HG02678 (cell line): Measurements from ENCODE around the gene RNF5.
"Not testable (repeated sequence)": the region's sequence is repeated elsewhere in the genome, so short reads cannot be mapped to it uniquely, and the experiment has no call there.

Source experiments
- ATAC-seq: cut with Tn5 transposase; IDR thresholded peaks from one replicate; pipeline ENCODE4 v1.9.1; 2021; ENCODE audit warnings: mild to moderate bottlenecking, moderate library complexity; ENCODE audit not compliant: unreplicated experiment

The RNF5 gene

DNA sequence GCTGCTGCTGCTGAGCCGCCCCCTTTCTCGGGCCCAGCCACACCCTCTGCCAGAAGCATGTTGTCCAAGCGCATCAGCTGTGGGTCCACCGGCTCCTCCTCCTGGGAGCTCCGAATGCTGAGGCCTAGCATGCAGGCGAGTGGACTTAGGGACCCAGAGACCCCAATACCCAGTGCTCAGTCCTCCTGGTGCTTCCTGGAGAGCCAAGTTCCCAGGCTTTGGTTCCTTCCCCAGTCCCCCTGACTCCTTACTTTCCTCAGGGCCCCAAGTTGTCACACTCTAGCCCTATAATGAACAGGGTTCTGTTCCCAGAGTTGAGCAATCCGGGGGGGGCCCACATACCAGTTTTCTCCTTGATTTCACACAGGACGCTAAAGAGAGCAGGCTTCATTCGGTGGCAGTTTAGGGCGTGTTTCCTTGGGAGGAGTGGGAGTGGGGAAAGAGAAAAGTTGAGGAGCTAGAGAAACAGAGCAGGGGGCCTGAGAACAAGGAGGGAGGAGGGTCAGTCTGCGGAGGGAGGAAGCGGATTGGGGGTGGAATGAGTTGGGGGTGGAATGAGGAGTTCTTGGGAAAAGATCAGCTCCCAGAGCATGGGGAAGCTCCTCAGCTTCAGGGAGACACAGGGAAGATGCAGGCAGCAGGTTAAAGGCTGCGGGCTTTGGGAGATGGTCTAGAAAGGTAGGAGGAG lies 10.3 kb downstream of the RNF5 start:
- ATAC-seq: no peak

GRCh38 chr6:32189069-32189741 lies 11.0 kb downstream of the RNF5 start:
- ATAC-seq: no peak

- no peak for ATAC-seq
Observed at GRCh38 chr6:32189742-32190053, 11.5 kb downstream of the RNF5 start.

DNA sequence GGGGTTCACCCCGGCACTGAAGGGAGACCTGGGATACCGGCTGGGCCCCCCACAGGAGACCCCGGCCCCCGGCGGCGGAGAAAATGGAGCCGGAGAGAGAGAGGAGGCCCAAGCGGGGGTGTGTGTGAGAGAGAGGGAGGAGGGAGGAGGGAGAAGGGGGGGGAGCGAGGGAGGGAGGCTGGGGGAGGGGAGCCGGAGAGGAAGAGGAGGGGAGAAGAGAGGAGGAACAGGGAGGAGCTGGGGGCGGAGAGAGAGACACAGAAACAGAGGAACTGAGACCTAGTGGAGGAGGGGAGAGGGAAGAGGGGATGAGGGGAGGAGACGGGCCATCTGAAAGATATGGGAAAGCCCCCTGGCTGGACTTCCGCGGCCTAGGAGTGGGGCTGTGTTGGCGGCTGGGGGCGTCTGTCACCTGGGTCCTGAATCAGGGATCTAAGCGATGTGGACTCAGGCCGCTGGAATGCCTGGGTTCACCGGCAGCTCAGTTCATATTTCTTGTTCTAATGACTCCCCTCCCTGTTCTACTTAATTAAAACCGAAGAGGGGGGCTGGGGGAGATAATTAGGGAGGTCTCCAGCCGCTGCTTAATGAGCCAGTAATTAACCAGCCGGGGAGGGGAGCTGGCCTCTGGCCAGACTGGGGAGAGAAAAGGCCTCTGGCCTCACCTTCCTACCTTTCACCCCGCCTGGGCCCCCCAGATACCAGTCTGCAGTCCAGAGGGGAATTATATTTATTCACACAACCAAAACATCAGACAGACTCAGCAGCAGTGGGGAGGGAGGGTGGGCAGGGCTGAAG lies 12.0 kb downstream of the RNF5 start, which contains the start of gene PBX2:
Gene PBX2 (minus strand): TSS at position 149 of the 798 bp plus-strand sequence. CDS start 287 bp downstream, outside the sequence.
- ATAC-seq: peak; percentile 73

DNA sequence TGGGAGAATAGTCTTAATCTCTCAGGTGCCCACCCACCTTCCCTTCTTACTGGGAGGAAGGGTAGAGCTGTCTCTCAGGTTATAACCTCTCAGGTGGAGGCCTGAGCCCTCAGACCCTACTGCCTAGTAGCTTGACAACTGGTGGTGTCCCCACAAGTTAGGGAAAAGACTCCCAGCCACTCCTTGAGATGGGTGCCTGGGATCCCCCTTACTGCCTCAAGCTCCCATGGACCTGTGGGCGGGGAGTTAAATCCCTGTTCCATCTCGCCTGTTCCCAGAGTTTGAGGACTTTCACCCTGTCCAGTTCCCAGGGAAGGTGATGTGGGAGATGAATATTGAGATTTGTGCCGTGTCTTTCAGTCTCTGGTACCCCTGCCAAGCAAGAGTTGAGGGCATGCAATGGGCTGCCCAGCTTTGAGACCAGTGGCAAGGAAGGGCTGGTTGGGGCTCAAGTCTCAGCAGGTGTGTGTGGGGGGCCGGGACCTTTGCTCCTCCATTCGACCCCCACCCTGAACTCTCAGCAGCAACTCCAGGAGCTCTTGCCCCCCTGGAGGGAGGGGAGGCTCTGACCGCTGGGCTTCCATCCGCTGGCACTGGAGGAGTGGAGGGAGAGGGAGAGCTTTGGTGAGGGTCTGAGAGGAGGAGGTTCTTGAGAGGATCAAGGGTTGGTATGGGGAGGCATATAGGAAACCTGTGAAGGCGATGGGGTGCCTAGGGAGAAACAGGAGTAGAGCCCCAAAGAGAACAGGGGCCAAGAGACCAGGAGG lies 12.9 kb downstream of the RNF5 start:
- ATAC-seq: no peak

DNA sequence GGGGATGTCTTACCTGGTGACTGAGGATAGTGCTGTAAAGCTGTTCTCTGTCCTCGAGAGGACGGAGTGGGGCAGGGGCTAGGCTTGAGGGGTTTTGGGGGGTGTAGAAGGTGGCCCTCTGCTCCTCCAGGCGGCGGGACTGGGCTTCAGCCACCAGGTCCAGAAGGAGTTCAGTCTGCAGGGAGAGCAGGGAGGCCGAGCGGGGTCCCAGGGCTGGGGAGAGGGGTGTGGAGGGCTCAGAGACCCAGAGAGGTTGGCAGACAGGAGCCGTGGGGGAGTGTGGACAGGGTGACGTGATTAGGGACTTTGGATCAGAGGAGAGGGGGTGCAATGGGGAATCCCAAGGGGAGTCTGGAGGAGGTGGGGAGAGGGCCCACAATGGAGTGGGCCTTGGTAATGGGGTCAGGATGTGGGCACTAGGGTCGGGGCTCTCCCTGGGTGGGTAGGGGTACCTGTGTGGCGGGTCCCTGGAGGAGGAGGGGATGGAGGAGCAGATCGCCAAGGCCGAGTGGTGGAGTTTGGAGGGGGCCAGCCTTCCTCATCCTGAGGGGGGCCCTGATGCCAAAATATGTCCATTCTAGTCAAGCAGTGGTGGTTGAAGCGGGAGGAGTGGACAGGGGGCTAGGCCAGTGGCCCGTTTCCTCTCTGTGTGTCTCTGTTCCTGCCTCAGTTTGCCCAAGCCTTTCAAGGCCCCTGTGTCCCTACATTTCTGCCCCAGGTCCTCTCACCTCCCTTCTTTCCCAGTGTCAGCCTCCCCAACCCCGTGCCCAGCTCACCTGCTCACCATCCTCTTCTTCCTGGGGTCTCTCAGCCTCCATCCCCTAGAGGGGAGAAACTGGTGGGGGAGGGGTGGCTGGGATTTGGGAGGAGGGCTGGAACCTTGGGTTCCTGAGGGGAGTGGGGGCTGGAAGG lies 13.7 kb downstream of the RNF5 start:
- no peak for ATAC-seq

DNA sequence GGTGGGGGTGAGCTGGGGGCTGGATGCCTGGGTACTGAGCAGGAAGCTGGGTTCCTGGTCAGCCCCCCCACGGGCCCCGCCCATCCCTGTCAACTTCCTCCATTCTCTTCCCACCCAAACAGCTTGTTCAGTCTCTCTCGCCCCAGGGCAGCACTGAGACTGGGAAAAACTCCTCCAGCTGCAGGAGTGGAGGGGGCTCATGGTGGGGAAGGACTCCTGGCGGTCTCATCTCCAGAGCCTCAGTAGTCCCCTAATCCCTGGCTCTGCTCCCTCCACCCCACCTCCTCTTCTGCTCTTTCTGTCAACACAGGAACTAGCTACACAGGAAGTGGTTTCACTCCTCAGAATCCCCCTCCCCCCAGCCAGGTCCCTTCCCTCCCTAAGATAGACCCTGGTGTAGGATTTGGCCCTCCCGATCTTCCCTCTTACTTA lies 14.4 kb downstream of the RNF5 start, which contains the start of gene GPSM3:
Gene GPSM3 (minus strand): TSS at position 36 of the 432 bp plus-strand sequence. CDS start 130 bp downstream, outside the sequence.
- ATAC-seq: no peak

DNA sequence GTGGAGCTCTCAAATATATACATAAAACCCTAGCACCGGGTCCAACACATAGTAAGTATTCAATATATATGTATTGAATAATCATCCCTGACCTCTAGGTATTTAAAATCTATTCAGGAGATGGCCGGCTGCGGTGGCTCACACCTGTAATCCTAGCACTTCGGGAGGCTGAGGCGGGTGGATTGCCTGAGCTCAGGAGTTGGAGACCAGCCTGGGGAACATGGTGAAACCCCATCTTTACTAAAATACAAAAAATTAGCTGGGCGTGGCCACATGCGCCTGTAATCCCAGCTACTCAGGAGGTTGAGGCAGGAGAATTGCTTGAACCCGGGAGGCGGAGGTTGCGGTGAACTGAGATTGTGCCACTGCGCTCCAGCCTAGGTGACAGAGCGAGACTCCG lies 14.9 kb downstream of the RNF5 start:
- ATAC-seq: not testable (repeated sequence)

GRCh38 chr6:32194388-32194787 lies 16.2 kb downstream of the RNF5 start:
- ATAC-seq: no peak

DNA sequence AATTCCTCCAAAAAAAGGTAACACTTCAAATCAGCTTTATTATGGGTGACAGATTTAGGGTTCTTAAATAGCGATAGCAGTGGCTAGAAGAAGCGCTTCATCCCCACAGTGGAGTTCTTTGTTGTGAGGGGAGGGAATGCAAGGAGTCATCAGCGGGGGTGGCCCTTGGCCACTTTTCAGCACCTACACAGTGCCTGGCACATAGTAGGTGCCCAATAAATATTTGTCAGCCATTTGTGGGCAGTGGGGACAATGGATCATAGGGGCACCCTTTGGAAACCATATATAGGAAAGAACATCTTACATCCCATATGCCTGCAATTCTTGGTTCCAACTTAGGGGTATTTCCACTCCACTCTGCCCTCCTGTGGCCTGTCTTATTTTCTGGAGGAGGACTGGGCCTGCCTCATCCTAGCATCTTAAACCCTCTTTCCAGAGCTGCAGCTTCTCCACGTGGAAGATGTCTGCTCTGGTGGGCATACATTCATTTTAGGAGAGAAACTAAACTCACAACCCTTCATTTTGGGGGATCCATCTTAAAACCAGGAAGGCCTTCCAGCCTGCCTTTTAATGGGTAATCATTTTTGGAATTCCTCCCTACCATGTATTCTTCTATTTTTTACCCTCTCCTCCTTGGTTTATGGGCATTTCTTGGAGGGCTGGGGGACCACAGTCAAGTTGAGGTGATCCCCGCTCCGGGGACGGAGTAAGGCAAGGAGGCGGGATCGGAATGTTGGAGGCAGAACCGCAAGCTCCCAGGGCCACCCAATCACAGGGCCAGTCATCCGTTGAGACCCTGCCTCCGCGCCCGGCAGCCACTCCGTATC lies 16.8 kb downstream of the RNF5 start:
- ATAC-seq: no peak

GRCh38 chr6:32195652-32195901 lies 17.4 kb downstream of the RNF5 start:
- peak; percentile 80 for ATAC-seq

- ATAC-seq: peak; percentile 80
Observed at GRCh38 chr6:32195902-32196681, 17.9 kb downstream of the RNF5 start.

DNA sequence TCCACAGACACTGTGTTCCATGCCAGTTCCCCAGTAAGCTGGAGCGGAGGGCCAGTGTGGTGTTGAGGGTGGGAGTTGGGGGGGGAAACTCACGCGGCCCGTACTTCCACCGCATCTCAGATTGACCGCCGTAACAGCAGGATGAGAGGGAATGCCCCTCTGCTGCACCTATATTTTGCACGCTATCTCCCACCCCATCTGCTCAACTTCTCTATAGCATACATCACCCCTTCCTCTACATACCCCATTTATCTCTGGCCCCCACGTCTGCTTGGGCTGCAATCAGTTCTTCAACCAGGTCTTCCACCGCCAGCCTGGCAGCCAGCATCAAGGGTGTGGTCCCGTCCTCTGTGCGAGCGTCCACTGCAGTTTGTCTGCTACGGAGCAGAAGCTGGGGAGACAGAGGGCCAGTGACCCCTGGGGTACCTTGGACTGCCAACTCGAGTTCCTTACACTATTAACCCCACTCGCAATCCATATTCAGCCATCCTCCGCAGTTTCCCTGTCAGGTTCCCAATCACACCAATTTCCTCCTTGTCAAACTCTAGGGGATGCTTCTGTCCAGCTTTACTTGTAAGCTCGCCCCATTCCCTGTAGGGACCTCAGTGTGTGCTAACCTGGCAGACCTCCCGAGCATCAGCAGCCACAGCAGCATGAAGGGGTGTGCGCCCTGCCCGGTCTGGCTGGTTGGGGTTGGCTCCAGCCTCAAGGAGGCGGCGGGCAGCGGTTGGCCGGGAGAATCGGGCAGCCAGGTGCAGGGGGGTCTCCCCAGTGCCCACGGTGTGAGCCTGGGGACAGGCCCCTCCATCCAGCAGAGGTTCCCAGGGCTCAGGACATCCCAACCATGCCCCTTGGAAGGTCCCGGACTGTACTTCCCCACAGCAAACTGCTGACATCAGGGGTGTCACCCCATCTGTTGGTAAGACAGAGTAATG lies 18.7 kb downstream of the RNF5 start:
- no peak for ATAC-seq

DNA sequence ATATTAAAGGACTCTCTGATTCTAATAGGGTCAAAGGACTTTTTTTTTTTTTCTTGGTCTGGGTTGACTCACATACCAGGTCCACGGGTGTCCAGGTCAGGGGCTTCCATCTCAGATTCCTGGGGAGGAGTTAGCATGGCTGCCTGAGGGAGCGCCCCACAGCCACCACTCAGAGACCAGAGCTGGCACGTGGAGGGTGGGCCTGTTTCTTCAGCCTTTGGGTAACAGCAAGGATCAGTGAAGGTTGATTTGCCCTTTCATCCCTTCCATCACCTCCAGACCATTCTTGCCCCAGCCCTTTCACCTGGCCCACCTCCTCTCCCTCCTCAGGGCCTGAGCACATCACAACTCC lies 20.1 kb downstream of the RNF5 start:
- no peak for ATAC-seq

GRCh38 chr6:32198866-32199265 lies 20.7 kb downstream of the RNF5 start:
- no peak for ATAC-seq

GRCh38 chr6:32200711-32201475 lies 22.7 kb downstream of the RNF5 start:
- ATAC-seq: no peak

DNA sequence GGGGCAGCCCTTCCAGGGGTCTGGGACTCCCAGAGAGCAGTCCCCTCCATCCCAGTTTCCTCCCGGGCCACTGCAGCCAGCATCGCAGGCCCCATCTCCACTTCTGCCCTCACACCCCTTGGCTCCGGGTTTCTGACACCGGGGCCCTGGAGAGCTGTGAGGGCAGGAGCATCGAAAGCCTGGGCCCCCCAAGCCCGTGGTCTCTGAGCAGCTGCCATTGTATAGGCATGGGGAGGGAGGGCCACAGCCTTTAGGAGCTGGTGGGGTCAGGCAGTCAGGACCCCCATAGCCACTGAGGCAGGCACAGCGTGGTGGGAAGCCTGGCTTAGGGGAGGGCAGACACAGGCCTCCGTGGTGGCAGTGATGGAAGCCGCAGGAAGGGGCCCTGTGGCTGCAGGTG lies 24.0 kb downstream of the RNF5 start:
- ATAC-seq: no peak
